Epidermal melanocyte (primary cell): ENCODE measurements around the gene TPCN2.

Source experiments
- DNase-seq: peaks from one replicate; pipeline ENCODE4 v3.0.0; 2011; ENCODE audit warnings: low spot score; ENCODE audit not compliant: insufficient read length

The TPCN2 gene

DNA sequence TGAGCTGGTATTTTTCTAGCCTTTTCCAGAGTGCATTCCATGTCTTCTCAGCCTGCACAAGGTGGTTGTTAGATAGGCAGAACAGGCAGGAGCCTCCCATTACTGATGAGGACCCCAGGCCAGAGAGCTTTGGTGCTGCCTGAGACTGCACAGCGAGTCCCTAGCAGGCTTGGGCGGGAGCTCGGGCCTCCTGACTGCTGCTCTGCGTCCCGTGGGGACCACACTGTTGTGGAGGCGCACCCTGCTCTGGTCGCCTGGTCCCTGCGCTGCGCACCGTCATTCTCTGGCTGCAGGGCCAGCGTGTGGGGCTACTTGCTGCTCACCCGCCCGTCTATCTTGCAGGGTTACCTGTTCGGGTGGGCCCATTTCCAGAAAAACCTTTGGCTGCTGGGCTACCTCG lies 8.5 kb downstream of the TPCN2 start:
- no peak for DNase-seq

DNA sequence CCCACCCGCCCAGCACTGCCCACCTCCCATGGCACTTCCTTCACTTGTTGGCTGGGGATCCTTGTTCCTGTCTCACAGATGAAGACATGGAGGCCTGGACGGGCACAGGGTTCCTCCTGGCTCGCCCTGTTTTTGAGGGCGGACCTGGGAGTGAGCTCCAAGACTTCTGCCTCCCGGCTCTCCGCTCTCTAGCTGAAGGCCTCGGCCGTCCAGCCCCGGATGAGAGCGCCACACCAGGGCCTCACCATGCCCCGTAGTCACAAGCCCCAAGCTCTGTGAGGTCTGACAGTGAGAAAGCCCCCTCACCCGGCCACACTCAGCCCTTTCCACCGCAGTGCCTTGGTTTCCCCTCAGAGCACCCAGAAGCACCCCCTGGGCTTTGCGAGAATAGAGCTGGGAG lies 9.1 kb downstream of the TPCN2 start:
- no peak for DNase-seq

DNA sequence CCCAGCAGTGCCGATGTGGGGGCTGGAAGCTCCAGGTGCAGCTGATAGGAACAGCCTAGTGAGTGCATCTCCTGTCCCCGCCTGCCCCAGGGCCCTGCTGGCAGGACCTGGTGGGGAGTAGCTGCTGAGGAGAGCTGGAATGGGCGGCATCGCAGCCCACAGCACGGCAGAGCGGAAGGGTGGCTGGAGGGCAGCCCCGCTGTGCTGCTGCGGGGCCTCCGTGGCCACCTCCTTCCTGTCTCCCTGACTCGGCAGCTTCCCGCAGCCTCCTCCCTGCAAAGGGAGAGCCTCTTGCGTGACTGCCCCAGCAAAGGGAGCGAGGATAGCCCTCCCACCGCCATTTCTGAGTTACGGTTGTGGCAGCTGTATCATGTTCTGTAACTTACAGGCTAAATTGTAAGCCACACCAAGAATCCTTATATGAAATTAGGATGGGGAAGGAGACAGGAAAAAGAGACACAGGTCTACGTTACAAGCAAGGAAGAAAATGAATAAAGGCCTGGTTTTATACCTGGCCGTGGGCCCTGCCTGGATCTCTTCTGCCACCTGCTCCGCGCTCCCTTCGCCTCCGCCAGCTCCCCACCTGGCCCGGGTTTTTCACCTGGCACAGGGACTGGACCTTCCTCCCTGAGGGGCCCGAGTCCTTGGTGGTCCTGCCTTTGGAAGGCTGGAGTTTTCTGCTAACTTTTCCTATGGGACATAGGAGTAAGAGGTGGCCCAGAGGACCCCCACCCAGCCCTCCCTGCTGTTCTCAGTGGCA lies 10.0 kb downstream of the TPCN2 start:
- DNase-seq = no peak

DNA sequence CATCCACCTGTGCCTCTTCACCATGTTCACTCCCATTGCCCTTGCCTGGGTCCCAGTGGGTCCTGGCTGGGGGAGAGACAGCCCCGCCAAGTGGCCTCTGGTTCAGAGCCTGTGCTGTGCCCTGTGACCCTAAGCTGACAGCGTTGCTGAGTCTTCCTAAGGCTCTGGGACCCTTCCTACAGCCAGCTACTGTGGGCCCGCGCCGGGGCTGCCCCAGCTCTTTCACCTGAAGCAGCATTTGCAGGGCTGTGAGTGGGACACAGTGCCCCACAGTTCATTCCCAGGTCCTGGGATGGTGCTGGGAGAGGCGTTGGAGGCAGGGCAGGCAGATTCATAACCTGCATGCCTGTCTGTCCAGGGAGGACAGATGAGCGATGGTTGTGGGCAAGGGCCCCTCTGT lies 10.7 kb downstream of the TPCN2 start:
- DNase-seq = no peak

DNA sequence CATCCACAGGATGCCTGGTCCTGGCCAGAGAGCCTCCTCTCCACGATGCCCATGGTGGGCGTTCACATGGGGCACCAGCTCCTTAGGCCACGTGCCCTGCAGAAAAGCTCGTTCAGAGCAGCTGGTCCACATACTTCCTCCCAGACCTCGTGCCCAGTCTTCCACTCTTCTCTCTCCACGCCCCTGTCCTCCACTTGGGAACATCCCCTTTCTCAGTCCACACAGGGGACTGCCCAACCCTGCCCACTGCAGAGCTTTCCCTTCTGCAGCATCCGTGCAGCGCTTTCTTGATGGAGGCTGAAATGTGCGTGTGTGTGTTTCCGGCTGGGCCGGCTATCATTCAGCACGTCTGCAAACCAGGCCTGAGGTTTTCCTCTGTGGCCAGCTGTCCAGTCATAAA lies 11.3 kb downstream of the TPCN2 start:
- peak; percentile 76 for DNase-seq

DNA sequence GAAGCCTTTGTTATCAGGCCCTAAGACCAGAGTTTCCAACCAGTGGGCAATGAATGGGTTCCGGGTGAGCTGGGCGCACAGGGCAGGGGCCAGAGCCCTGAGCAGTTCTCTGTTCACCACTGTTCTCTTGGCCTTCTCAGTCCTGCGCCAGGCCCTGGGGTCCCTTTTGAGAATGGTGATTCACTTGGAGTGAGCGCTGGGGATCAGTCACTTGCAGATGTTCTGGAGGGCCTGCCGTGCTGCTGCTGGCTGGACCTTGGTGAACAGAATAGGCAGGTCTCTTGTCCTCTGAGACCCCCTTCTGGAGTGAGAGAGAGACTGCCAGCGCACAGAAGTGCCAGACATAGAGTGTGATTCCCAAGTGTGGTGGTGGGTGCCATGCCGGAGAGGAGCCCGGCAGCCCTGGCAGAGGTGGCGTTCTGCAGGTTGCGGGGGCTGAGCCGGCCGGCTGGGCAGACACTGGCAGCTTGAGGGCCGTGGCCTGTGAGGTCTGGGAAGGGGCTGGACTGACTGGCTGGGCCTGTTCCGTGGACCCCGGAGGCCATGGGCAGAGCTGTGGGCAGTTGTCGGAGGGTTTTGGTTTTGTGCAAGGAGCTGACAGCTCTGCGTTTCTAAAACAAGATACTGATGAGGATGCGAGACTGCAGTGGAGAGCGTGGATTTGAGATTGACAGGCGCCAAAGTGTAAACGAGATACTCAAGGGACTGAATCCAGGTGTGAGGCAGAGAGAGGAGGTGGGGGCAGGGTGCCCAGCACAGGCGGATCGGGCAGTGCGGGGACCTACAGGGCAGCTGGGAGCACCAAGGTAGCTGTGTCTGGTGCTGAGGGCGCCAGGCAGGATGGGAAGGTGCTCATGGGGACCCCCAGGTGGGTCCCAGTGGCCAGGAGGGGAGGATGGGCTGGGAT lies 12.3 kb downstream of the TPCN2 start:
- peak; percentile 30 for DNase-seq

DNA sequence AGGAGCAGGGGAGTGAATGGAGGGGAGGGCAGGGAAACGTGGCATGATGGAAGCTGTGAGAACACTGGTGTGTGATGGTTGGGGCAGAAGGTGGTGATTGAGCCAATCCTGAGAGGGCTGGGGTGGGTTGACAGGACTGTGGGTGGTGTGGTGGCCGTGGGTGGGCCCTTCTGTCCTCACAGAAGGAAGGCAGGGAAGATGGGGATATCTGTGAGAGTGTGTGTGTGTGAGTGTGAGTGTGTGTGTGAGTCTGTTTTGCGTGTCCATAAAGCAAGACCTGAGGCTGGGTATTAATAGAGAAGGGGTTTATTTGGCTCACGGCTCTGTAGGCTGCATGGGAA lies 13.0 kb downstream of the TPCN2 start:
- no peak for DNase-seq

DNA sequence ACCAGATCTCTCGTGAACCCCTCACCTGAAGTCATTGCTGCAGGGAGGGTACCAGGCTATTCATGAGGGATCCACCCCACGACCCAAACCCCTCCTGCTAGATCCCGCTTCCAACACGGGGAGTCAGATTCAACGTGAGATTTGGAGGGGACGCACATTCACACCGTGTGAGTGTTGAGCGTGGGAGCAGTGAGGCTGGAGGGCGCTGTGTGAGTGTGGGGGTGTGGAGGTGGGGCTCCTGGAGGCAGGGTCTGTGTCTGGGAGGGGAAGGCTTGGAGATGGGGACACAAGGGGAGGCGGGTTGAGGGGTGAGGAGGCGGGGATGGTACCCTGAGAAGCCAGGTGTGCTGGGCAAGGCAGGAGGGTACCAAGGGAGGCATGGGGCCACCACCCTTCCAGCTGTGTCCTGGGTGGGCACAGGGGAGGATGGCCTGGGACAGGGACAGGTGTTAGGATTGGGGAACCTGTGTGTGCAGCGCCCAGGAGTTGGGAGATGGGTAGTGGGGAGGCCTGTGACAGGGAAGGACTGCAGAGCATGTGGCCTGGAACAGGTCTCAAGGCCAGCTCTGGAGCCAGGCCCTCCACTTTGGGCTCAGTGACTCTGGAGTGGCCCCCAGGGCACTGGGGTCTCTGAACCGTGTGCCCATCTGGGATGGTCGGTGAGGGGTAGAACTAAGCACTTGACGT lies 13.6 kb downstream of the TPCN2 start:
- no peak for DNase-seq

DNA sequence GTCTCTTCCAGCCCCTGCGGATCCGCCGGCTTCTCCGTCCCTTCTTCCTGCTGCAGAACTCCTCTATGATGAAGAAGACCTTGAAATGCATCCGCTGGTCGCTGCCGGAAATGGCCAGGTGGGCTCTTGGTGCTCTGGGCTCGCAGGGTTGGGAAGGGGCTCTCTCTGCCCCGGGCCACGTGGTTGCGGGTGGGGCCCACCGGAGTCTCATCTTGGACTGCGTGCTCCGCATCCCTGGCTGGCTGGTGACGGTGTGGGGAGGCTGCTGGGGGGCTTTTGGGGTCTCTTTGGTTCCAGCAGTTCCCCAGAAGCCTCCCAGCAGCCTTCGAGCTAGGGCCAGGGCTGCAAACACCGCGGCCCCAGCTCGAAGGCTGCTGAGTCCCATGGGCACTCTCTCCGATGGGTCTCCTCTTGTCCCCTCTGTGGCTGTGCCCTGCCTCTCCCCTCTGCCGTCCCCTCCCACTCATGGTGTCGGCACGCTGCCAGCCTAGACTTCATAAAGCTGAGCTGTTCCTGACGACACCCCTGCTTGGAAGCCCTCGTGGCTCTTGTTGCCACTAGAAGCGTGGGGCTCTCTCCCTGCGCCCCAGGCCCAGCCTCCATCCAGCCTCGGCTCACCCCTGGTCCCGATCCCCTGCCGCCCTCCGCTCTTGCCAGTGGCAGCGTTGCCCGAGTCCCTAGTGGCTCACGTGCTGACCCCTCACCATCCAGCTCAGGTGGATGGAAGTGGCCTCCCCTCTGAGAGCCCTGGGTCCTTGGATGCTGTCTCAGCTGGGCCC lies 14.3 kb downstream of the TPCN2 start:
- no peak for DNase-seq

DNA sequence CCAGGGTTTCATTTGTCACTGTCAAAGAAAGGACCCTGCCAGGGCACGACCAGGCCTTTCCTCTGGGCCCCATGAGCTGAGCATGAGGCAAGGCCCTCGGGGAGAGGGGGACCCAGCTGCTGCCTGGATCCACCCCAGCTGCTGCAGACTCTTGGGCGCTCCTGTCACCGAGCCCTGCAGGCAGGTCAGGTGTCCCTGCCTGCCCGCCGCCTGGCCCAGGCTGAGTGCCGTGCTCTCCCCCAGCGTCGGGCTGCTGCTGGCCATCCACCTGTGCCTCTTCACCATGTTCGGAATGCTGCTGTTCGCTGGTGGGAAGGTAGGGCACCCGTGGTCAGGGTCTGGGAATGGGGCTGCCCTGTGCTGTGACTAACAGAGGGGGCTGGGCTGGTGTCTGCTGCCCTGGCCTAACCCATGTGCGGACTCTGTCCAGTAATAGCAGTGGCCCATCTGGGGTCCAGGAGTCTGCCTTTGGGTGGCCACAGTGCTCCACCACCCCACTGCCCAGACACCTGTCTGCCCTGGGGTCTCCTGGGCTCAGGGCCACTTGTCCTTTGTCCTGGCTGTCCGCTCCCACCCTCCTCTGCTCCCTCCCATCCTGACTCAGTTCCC lies 15.0 kb downstream of the TPCN2 start:
- DNase-seq = no peak

DNA sequence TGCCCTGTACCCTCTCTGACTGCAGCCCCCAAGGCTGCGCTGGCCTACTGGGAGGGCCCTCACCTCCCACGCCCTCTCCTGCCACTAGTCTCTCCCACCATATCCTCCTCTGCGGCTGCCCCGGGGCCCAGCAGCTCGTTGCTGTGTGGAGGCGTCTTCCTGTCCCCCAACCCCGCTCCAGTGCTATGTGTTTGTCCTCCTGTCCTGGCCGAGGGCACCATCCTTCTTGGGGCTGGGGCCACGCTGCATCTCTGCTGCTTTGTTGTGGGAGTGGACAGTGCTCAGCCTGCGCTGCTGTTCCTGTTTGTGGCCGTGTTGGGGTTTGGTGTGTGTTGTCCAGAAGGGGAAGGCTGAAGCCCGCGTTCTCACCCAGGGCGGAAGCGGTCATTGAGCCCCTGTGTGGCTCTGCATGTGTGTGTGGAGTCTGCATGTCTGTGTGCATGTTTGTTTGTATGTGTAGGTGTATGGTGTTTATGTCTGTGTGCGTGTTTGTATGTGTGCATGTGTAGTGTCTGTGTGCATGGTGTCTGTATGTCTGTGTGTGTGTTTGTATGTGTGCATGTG lies 15.7 kb downstream of the TPCN2 start:
- no peak for DNase-seq

DNA sequence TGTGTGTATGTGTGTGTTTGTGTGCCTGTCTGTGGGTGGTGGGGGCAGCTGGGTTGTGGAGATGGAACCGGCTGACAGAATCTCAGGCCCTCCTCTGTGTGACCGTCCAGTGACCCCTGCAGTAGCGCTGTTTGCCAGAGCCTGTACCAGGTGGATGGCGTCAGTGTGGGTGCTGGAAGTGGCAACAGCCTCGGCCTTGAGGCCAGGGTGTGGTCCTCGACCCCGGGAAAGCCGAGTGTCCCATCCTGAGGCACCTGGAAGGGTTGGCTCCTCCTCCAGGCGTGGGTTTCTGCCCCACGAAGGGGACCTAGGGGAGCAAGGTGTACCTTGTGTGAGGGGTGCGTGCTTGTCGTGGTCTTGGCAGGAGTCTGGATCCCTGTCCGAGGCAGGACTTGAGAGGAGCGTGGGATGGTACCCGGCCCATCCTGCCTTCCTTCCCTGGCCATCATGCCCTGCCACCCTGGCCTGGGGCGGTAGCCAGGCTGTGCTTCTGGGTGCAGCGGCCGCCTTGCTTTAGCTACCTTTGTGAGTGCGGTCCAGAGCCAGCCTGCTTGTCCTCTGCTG lies 16.5 kb downstream of the TPCN2 start:
- DNase-seq = no peak

DNA sequence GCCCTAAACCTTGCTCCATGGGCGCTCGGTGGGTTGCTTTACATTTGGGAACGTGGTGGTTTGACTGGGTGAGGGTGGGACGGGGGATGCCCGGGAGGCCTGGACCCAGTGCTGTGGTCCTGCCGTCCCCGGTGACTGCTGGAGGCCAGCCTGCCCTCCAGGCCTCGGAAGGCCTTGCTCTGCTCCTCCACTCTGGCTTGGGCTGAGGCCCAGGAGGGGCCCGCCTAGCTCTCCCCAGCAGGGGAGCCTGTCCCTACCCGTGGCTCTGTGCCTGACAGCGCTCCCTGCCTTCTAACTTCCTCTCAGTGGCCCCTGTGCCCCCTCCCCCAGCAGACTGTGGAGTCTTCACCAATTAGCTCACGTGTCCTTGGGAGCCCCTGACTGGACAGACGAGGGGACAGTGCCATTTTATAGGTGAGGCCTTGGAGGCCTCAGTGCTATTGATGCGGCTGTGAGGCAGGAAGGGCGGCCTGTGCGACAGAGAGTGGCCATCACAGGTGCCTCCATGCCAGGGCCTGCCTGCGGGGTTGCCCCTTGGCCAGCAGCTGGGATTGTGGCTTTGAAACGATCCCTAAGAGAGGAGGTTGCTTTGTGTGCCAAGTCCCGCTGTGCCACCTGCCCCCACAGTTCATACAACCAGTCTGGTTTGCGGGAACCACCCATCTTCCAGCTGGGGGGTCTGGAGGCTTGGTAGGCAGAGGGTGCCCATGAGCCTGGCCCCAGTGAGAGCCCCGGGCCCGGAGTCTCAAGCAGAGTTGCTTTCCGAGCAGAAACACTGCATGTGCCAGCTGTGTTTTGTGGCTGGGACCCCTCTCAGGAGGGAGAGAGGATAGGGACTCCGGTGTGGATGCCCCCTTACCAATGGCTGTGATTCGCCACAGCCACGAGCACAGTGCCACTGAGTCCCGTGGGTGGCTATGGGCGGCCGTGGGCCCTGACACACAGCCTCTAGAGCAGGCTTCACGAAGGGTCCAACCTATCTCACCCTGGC lies 17.7 kb downstream of the TPCN2 start:
- DNase-seq = no peak

DNA sequence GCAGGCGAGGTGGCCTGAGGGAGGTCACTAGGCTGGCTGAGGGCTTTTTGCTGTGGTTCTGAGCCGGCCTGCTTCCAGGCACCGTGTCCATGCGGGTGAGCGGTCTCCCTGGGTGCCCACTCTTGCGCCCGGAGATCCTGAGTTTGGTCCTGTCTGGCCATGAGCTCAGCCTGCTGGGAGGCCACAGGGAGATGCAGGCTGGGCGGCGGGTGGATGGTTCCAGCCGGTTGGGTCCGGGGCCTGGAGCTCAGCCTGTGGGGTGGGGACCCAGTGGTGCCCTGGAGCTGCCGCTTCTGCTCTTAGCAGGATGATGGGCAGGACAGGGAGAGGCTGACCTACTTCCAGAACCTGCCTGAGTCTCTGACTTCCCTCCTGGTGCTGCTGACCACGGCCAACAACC lies 18.5 kb downstream of the TPCN2 start:
- DNase-seq = no peak

DNA sequence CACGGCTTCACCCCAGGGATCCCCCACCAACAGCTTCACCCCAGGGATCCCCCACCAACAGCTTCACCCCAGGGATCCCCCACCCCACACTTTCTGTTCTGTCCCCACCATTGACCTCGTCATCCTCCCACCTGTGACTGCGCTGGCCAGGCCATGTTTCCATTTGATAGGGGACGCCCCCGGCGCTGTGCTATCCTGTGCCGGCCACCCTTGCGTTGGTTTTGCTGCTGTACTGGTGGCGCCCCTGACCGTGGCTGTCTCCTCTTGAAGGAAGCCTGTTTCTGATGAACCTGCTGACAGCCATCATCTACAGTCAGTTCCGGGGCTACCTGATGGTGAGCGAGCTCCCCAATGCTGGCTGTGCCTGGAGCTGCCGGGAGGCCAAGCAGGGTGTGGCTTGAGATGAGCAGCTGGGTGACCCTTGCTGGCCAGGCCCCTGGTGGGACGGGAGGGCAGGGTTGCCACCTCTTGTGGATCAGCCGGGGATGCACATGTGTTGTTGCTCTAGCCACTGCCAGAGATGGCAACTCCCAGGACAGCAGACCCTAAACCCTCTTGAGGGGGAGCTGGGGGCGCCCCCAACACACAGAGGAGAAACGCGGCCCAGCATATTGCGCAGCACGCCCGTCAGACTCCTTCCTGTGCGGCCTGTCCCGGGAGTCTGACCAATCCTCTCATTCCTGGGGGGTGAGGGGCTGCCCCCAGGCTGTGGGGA lies 22.5 kb downstream of the TPCN2 start:
- no peak for DNase-seq

DNA sequence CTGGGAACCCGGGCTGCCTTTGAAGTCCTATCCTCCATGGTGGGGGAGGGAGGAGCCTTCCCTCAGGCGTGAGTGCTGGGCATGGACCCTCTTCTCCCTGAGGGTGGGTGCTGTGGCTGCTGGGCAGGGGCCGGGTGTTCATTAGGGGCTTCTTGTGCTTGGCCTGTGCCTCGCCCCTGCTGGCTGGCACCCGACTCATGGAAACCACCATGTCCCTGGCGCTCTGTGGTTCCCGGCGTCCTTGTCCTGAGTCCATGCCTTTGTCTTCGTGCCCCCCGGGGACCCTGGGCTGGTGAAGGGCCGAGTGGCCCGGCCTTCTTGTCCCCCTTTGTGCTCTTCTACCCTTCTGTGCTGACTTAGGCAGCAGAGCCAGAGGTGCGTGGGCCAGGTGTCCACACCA lies 23.2 kb downstream of the TPCN2 start:
- DNase-seq = no peak

DNA sequence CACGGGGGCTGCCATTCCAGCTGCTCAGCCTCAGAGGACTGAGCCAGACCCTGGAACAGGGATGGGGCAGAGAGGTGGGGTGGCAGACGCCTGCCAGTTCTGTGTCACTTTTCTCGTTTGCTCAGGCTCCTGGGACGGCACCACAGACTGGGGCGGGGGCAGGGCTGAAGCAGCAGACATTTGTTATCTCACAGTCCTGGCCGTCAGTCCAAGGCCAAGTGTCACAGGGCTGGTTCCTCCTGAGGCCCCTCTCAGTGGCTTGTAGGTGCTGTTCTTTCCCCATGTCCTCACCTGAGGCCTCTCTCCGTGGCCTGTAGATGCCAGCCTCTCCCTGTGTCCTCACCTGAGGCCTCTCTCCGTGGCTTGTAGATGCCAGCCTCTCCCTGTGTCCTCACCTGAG lies 24.7 kb downstream of the TPCN2 start:
- no peak for DNase-seq

DNA sequence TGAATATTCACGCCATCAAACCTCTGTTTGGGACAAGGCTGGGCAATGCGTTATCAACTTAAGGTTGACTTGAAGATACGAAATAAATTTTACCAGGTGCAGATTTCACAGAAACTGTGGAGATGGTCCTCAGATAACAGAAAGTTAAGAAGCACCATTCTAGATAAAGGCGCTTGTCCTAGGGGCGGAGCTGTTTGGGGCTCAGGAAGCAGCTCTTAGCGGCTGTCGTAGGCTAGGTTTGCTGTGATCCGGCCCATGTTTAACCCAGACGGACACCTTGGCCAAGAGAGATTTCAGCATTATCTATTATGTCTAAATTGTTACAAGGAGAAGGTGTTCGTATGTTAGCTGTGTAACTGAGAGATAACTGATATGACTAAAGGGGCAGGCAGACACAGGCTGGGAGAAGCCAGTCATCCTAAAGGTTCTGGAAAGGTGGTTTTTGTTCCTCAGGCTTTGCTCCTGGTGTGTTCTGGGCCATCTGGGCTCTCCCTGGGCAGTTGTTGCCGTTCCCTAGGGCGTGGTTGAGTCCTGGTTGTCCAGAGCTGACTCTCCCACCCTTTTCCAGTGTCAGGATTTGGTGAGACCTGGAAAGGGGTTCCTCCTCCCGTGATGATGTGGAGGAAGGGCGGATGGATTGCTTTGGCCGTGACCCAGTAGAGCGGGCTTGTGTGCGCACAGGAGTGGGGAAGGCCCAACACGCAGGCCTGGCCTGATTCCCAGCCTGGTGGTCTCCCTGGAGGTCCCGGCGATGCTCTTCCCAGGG lies 25.8 kb downstream of the TPCN2 start:
- no peak for DNase-seq
